Placental pericyte (primary cell): ENCODE measurements around the gene HTD2. TPM values are rescaled to one million over a fixed set of nuclear protein-coding genes. Genes with fewer than 3 reads are reported as not detected.

Experiments
- small RNA-seq: library from RNA; depleted of rRNA; stranded (forward); fragments of <200 nt; gene quantifications from one replicate; pipeline ENCODE3, GENCODE V24; 2012; ENCODE audit warnings: low replicate concordance
- total RNA-seq: library from RNA; depleted of rRNA; stranded (reverse); fragments of >200 nt; gene quantifications from 2 replicates; pipeline ENCODE4 v1.2.3, GENCODE V29; 2012

HTD2 gene
- 6.1 and 7.4 TPM in 2 replicates for total RNA-seq

GRCh38 chr3:58305882-58306711, at the start of gene HTD2, which contains the start of gene RPP14:
Gene HTD2, plus strand, starts transcription at chr3:58306520. Its CDS starts 11,094 bp downstream, at chr3:58317614.
Gene RPP14, plus strand, starts transcription at chr3:58306245. Its CDS starts 4,085 bp downstream, at chr3:58310330.

GRCh38 chr3:58332575-58333188, 26.4 kb downstream of the HTD2 start, which contains the start of gene PXK:
Gene PXK, plus strand, starts transcription at chr3:58332892. Its CDS starts 97 bp downstream, at chr3:58332989.

Small RNAs within 50 kb of the gene (small RNA-seq; reads per million reads assigned to genes)
- not detected for gene AC098479.1

Other genes with a start within 250 kb of the HTD2 start
- gene DNASE1L3, start 95.5 kb upstream of the HTD2 start, total RNA-seq = not detected in 2 replicates
- gene ABHD6, start 68.7 kb upstream of the HTD2 start, total RNA-seq = 7.4 and 10.5 TPM in 2 replicates
- 12.0 and 17.5 TPM in 2 replicates for gene RPP14, start 275 bp upstream of the HTD2 start, total RNA-seq
- 23.9 and 52.7 TPM in 2 replicates for gene PXK, start 26.4 kb downstream of the HTD2 start, total RNA-seq
- gene PDHB, start 127.3 kb downstream of the HTD2 start, total RNA-seq = 61.5 and 62.6 TPM in 2 replicates
- gene KCTD6, start 185.6 kb downstream of the HTD2 start, total RNA-seq = 8.5 and 8.6 TPM in 2 replicates
- 4.2 and 5.9 TPM in 2 replicates for gene ACOX2, start 230.7 kb downstream of the HTD2 start, total RNA-seq